ENCODE results near the gene MARF1. TPM values are rescaled to one million over a fixed set of nuclear protein-coding genes. Genes with fewer than 3 reads are reported as not detected.
A peak's percentile ranks its signal among the peaks of the same experiment; 100 is the strongest.

Gene MARF1
- total and polyA plus RNA-seq, 9 of the 15 experiments (the other 6 are each of a cell fraction or from before 2014, with no cell fraction given): 4.7 to 33.2 (median 11.7) TPM

GRCh38 chr16:15641753-15642556, 999 bp downstream of the MARF1 start (continued):
- no peak for TF ChIP-seq ATF1 (CRISPR knock-in tag; IDR thresholded peaks at IDR 0.05)
- TF ChIP-seq ATF1 (tag; IDR thresholded peaks at IDR 0.05): no peak
- TF ChIP-seq E2F5 (CRISPR knock-in tag; IDR thresholded peaks at IDR 0.05): no peak
- no peak for TF ChIP-seq CHD1 (IDR thresholded peaks at IDR 0.05; ENCODE audit: low read length)
- no peak for TF ChIP-seq E2F8 (IDR thresholded peaks at IDR 0.05; ENCODE audit: low read depth, partially characterized antibody)
- no peak for TF ChIP-seq MCM7 (IDR thresholded peaks at IDR 0.05)
- no peak for TF ChIP-seq ETV5 (CRISPR knock-in tag; IDR thresholded peaks at IDR 0.05; ENCODE audit: low read depth)
- TF ChIP-seq U2AF1 (optimal IDR thresholded peaks at IDR 0.05; ENCODE audit: low read depth, low read length): no peak
- no peak for TF ChIP-seq ZSCAN29 (IDR thresholded peaks at IDR 0.05)
- TF ChIP-seq BCL6 (CRISPR knock-in tag; IDR thresholded peaks at IDR 0.05): no peak
- no peak for TF ChIP-seq LARP7 (IDR thresholded peaks at IDR 0.05)
- no peak for TF ChIP-seq MIER1 (IDR thresholded peaks at IDR 0.05; ENCODE audit: low read depth)
- no peak for TF ChIP-seq ZNF445 (CRISPR knock-in tag; IDR thresholded peaks at IDR 0.05; ENCODE audit: low read depth)
- TF ChIP-seq FOXP4 (CRISPR knock-in tag; IDR thresholded peaks at IDR 0.05; ENCODE audit: borderline replicate concordance): no peak
- TF ChIP-seq SMAD1 (IDR thresholded peaks at IDR 0.05; ENCODE audit: low read depth, low read length, partially characterized antibody): no peak
- TF ChIP-seq ZNF316 (IDR thresholded peaks at IDR 0.05): no peak
- TF ChIP-seq ZNF57 (CRISPR knock-in tag; IDR thresholded peaks at IDR 0.05): no peak
- no peak for TF ChIP-seq ESRRB (CRISPR knock-in tag; IDR thresholded peaks at IDR 0.05; ENCODE audit: borderline replicate concordance)
- TF ChIP-seq TFAM (CRISPR knock-in tag; conservative IDR thresholded peaks at IDR 0.05): no peak
- no peak for TF ChIP-seq THAP7 (CRISPR knock-in tag; IDR thresholded peaks at IDR 0.05)
- no peak for TF ChIP-seq HCFC1 (IDR thresholded peaks at IDR 0.05; ENCODE audit: low read depth, low read length)
- no peak for TF ChIP-seq COPS2 (conservative IDR thresholded peaks at IDR 0.05)
- TF ChIP-seq CBFA2T3 (IDR thresholded peaks at IDR 0.05): no peak
- TF ChIP-seq CSDE1 (IDR thresholded peaks at IDR 0.05): peak in 1 of 2 experiments; percentile 47; a peak in 1 of 4 replicates
- TF ChIP-seq TCF3 (CRISPR knock-in tag; IDR thresholded peaks at IDR 0.05): no peak
- no peak for TF ChIP-seq ZNF12 (CRISPR knock-in tag; IDR thresholded peaks at IDR 0.05)
